Progenitor cell of endocrine pancreas (in vitro differentiated cells): Measurements from ENCODE around the gene SLC6A4. TPM values are rescaled to one million over a fixed set of nuclear protein-coding genes. Genes with fewer than 3 reads are reported as not detected.
A peak's percentile ranks its signal among the peaks of the same experiment; 100 is the strongest.

Experiments used
- DNase-seq: peaks from one replicate; pipeline ENCODE4 v3.0.0; 2021; ENCODE audit warnings: low spot score; ENCODE audit not compliant: unreplicated experiment
- H3K27ac Mint-ChIP-seq: 2 replicates; pipeline ENCODE4 v1.8.0; 2021; ENCODE audit warnings: mild to moderate bottlenecking, moderate library complexity, mixed read lengths
- H3K27me3 Mint-ChIP-seq: 2 replicates; pipeline ENCODE4 v1.8.0; 2021; ENCODE audit warnings: mixed read lengths
- H3K36me3 Mint-ChIP-seq: 2 replicates; pipeline ENCODE4 v1.8.0; 2022; ENCODE audit warnings: mixed read lengths; ENCODE audit not compliant: insufficient read depth
- H3K4me1 Mint-ChIP-seq: 2 replicates; pipeline ENCODE4 v1.8.0; 2021; ENCODE audit warnings: low read depth, mixed read lengths
- H3K4me3 Mint-ChIP-seq: 2 replicates; pipeline ENCODE4 v1.8.0; 2021; ENCODE audit warnings: low read depth, mild to moderate bottlenecking, moderate library complexity, mixed read lengths
- H3K9me3 Mint-ChIP-seq: 2 replicates; pipeline ENCODE4 v1.8.0; 2021; ENCODE audit warnings: low read depth, mixed read lengths
- total RNA-seq: library from RNA; stranded (reverse); gene quantifications from 2 replicates; pipeline ENCODE4 v1.2.1, GENCODE V29; 2021
- TF ChIP-seq, protein P1 (sequence below): fragments of 200-600 bp; sonication (generic); IDR thresholded peaks from one replicate; pipeline ENCODE4 v1.5.0; 2021; ENCODE audit warnings: antibody characterized with exemption, mild to moderate bottlenecking; ENCODE audit not compliant: unreplicated experiment

Gene SLC6A4
- total RNA-seq, 1 donor from 2014 or later: 0.96 TPM

DNA sequence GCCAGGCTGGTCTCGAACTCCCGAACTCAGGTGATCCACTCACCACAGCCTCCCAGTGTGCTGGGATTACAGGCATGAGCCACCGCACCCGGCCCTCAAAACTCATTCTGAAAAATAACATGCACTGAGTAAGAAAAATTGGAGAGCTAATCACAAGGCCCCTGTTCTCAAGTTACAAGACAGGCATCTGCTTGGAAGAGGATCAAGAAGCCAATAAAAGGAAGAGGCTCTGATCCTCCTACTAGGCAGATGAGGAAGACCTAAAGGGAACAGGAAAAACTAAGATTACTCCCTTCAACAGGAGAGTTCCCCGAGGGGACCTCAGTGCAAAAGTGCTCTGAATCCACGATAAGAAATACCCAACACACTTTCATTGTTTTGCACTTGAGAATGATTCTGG lies 37.9 kb upstream of the SLC6A4 start:
- no peak overlapping the region for H3K27ac Mint-ChIP-seq
- peaks cover 4% of the 10 kb centered on the region for H3K4me1 Mint-ChIP-seq
- H3K9me3 Mint-ChIP-seq: no peaks in the 10 kb centered on the region
- H3K27me3 Mint-ChIP-seq: no peaks in the 10 kb centered on the region
- TF ChIP-seq, protein P1, sequence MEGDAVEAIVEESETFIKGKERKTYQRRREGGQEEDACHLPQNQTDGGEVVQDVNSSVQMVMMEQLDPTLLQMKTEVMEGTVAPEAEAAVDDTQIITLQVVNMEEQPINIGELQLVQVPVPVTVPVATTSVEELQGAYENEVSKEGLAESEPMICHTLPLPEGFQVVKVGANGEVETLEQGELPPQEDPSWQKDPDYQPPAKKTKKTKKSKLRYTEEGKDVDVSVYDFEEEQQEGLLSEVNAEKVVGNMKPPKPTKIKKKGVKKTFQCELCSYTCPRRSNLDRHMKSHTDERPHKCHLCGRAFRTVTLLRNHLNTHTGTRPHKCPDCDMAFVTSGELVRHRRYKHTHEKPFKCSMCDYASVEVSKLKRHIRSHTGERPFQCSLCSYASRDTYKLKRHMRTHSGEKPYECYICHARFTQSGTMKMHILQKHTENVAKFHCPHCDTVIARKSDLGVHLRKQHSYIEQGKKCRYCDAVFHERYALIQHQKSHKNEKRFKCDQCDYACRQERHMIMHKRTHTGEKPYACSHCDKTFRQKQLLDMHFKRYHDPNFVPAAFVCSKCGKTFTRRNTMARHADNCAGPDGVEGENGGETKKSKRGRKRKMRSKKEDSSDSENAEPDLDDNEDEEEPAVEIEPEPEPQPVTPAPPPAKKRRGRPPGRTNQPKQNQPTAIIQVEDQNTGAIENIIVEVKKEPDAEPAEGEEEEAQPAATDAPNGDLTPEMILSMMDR: no peak
- H3K36me3 Mint-ChIP-seq: peaks cover 28% of the 10 kb centered on the region
- no peak for DNase-seq
- H3K4me3 Mint-ChIP-seq: no peak overlapping the region

DNA sequence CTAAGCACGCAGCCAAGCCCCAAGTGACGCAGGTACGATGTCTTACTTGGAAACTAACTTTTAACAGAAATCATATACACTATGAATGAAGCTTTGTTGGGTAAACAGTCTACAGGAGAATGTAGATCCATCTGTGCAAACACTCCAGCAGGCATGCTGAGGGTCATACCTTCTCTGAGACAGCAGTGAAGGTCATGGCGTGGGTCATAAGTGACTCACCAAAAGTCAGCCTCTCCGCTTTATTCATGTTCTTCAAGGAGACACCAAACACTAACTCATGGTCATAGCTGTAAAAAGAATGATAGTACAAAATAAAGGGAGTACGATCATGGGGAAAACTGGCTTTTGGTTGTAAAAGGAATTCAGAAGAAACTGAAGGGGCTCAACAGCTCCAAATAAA lies 35.6 kb upstream of the SLC6A4 start:
- Mint-ChIP-seq H3K4me1 (peaks cover 4% of the 10 kb centered on the region), H3K27ac (peak overlapping the region; percentile 45), H3K36me3 (peaks cover 30% of the 10 kb centered on the region), H3K9me3 (no peaks in the 10 kb centered on the region), H3K27me3 (no peaks in the 10 kb centered on the region), H3K4me3 (no peak overlapping the region)
- TF ChIP-seq, protein P1: no peak
- DNase-seq: no peak

DNA sequence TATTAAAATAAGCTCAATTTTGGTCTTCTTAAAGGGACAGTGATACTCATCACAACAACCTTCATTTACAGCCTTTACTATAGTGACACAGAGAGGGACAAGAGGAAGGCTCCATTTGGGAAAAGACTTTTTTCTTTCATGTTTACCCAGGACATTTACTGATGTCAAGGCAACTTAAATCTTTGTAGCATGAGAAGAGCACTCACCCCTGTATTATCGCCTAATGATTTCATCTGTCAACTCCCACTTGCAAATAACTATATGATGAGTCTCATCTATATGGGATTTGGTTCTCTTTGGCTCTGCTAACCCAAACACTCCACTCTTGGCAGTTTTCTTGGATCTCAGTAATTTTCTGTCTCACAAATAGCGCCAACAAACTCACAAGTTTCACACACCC lies 32.1 kb upstream of the SLC6A4 start:
- H3K27me3 Mint-ChIP-seq: no peaks in the 10 kb centered on the region
- no peaks in the 10 kb centered on the region for H3K9me3 Mint-ChIP-seq
- peaks cover 22% of the 10 kb centered on the region for H3K36me3 Mint-ChIP-seq
- peaks cover 16% of the 10 kb centered on the region for H3K4me1 Mint-ChIP-seq
- DNase-seq: no peak
- TF ChIP-seq, protein P1: no peak
- H3K4me3 Mint-ChIP-seq: no peak overlapping the region
- H3K27ac Mint-ChIP-seq: peak overlapping the region; percentile 6

DNA sequence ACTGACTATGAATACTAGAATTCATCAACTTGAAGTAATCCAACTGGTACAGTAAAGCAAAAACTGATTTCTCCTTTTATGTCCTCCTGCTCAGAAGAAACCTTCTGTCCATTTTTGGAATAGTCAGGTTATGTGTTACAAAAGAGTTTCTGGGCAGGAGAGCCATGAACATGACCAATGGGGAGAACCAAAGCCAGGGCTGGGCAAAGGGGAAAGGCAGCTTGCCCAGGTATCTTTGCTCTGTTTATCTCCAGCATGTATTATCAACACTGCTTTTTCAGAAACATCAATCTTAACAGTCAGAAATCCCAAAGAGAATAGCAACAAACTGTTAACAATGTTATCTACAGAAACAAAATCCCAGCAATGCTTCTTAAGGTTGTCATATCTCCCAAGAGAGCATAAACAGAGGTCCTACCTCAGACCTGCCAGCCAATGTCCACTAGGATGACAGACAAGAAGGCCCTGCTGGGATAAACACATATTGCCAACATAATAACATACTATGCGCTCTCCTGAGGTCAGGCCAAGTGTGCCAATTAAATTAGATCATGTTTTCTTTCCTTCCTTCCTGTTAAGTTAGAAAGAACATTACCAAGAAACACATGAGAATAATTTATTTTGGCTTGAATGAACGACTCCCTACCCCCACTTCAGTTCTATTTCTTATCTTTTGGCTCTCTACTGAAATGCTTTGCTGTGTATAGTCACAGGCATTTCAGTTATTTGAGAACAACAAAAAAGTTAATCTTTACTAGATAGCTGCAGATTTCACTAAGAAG lies 28.2 kb upstream of the SLC6A4 start:
- no peaks in the 10 kb centered on the region for H3K9me3 Mint-ChIP-seq
- DNase-seq: no peak
- peaks cover 16% of the 10 kb centered on the region for H3K36me3 Mint-ChIP-seq
- H3K4me1 Mint-ChIP-seq: peaks cover 14% of the 10 kb centered on the region
- H3K27me3 Mint-ChIP-seq: no peaks in the 10 kb centered on the region
- TF ChIP-seq, protein P1: no peak
- H3K27ac Mint-ChIP-seq: peak overlapping the region; percentile 6
- no peak overlapping the region for H3K4me3 Mint-ChIP-seq

DNA sequence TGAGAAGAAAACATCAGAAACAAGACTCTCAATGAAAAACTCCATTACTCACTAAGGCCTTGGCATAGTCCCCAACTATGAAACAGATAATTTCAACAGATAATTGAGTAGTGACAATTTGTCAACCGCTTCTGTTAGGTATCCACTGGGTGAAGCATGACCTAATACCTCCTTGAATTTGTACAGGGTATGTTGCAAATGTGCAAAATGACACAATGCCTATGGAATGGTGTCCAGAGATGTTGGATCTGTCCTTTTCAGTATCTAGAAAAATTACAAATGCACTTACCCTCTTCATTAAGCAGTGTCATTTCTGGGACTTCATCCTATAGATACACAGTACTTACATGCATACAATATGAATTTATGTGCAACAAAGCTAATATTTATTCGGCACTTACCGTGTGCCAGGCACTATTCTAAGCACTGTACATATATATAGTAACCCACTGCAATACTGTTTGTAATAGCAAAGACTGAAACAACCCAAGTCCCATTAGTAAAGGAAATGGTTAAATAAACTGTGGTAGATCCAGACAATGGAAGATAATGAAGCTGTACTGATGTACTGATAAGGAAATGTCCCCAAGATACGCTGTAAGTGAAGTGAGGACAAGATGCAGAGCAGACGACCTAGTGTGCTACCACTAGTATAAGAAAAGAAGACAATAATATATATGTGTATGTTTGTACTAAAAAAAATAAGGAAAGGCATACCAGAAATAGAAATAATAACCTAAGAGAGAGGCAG lies 21.4 kb upstream of the SLC6A4 start:
- Mint-ChIP-seq H3K4me1 (peaks cover 11% of the 10 kb centered on the region), H3K36me3 (peaks cover 8% of the 10 kb centered on the region), H3K9me3 (no peaks in the 10 kb centered on the region), H3K4me3 (no peak overlapping the region), H3K27me3 (no peaks in the 10 kb centered on the region), H3K27ac (no peak overlapping the region)
- no peak for DNase-seq
- TF ChIP-seq, protein P1: no peak
